Activated B cell treated with CpG ODN at 0.5 μM for 24 hours (primary cell): ENCODE results near the gene OPA1. TPM values are rescaled to one million over a fixed set of nuclear protein-coding genes. Genes with fewer than 3 reads are reported as not detected.

Source experiments
- ATAC-seq: fragments of 200-7000 bp; cut with Tn5 transposase; one replicate; pipeline ENCODE4 v1.10.0; 2021; ENCODE audit warnings: low read depth, mild to moderate bottlenecking, moderate library complexity
- CTCF ChIA-PET: fragments of 350-600 bp; sonication (Branson Sonifier 250); formaldehyde crosslinking; loops from one replicate; lab custom pipeline; 2021; ENCODE audit warnings: antibody characterized with exemption; lab: Charles Lee
- POLR2A ChIA-PET: fragments of 350-600 bp; sonication (Branson Sonifier 250); formaldehyde crosslinking; loops from one replicate; lab custom pipeline; 2021; ENCODE audit warnings: antibody characterized with exemption; lab: Charles Lee
- DNase-seq: peaks from one replicate; pipeline ENCODE4 v3.0.0; 2022
- H3K27ac Mint-ChIP-seq: one replicate; pipeline ENCODE4 v1.8.0; 2020; ENCODE audit warnings: mixed read lengths
- H3K27me3 Mint-ChIP-seq: one replicate; pipeline ENCODE4 v1.8.0; 2021; ENCODE audit warnings: mixed read lengths
- H3K36me3 Mint-ChIP-seq: one replicate; pipeline ENCODE4 v1.8.0; 2021; ENCODE audit warnings: low read depth, mixed read lengths
- H3K4me1 Mint-ChIP-seq: one replicate; pipeline ENCODE4 v1.8.0; 2021; ENCODE audit warnings: mixed read lengths
- H3K4me3 Mint-ChIP-seq: one replicate; pipeline ENCODE4 v1.8.0; 2020; ENCODE audit warnings: mild to moderate bottlenecking, mixed read lengths
- H3K9me3 Mint-ChIP-seq: one replicate; pipeline ENCODE4 v1.8.0; 2020; ENCODE audit warnings: mixed read lengths
- intact Hi-C: fragments of 100-400 bp; cut with micrococcal nuclease; formaldehyde crosslinking; loops from one replicate; pipeline ENCODE4 v1.15.1; 2024
- total RNA-seq: library from RNA; stranded (reverse); gene quantifications from 2 replicates; pipeline ENCODE4 v1.2.3, GENCODE V29; 2022
- TF ChIP-seq, protein P1 (sequence below): fragments of 200-600 bp; IDR thresholded peaks from one replicate; pipeline ENCODE4 v1.8.0; 2022; ENCODE audit warnings: antibody characterized with exemption, mild to moderate bottlenecking

The OPA1 gene
- total RNA-seq, 1 donor from 2014 or later: 80.6 TPM

DNA sequence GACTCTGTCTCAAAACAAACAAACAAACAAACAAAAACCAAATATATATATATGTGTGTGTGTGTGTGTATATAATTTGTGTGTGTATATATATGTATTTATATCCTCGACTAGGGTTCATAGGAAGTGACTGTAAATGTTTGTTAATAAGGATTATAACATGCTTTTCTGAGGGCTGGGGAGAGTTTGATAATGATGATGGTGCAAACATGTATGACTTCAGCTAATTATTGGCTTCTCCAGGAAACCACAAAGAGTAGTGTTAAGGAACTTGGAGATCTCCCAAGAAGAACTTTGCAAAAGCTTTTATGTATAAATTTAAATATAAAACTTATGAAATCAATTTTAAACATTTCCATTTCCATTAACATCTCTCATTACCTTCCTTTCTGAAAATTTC is 3.9 kb upstream of the OPA1 start:
- peaks cover 24% of the 10 kb centered on the region for H3K4me1 Mint-ChIP-seq
- peaks cover 12% of the 10 kb centered on the region for H3K36me3 Mint-ChIP-seq
- H3K4me3 Mint-ChIP-seq: no peak overlapping the region
- ATAC-seq (no peak), DNase-seq (no peak)
- intact Hi-C loops: no loop called here
- POLR2A ChIA-PET: no interaction called here
- TF ChIP-seq, protein P1, sequence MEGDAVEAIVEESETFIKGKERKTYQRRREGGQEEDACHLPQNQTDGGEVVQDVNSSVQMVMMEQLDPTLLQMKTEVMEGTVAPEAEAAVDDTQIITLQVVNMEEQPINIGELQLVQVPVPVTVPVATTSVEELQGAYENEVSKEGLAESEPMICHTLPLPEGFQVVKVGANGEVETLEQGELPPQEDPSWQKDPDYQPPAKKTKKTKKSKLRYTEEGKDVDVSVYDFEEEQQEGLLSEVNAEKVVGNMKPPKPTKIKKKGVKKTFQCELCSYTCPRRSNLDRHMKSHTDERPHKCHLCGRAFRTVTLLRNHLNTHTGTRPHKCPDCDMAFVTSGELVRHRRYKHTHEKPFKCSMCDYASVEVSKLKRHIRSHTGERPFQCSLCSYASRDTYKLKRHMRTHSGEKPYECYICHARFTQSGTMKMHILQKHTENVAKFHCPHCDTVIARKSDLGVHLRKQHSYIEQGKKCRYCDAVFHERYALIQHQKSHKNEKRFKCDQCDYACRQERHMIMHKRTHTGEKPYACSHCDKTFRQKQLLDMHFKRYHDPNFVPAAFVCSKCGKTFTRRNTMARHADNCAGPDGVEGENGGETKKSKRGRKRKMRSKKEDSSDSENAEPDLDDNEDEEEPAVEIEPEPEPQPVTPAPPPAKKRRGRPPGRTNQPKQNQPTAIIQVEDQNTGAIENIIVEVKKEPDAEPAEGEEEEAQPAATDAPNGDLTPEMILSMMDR: no peak
- H3K9me3 Mint-ChIP-seq: no peaks in the 10 kb centered on the region
- no peak overlapping the region for H3K27ac Mint-ChIP-seq
- CTCF ChIA-PET: no interaction called here
- H3K27me3 Mint-ChIP-seq: no peaks in the 10 kb centered on the region

GRCh38 chr3:193589616-193590015 is 3.4 kb upstream of the OPA1 start:
- H3K36me3 Mint-ChIP-seq: peaks cover 12% of the 10 kb centered on the region
- no peak for DNase-seq
- intact Hi-C loops: loop anchor here (5.0 kb wide), 1 partner anchor 1953 kb away; the partner anchor contains the start of gene PPP1R2
- H3K27me3 Mint-ChIP-seq: no peaks in the 10 kb centered on the region
- no peak for ATAC-seq
- H3K9me3 Mint-ChIP-seq: no peaks in the 10 kb centered on the region
- ChIA-PET POLR2A (no interaction called here), CTCF (no interaction called here)
- no peak overlapping the region for H3K27ac Mint-ChIP-seq
- H3K4me1 Mint-ChIP-seq: peaks cover 29% of the 10 kb centered on the region
- H3K4me3 Mint-ChIP-seq: no peak overlapping the region
- TF ChIP-seq, protein P1: no peak

DNA sequence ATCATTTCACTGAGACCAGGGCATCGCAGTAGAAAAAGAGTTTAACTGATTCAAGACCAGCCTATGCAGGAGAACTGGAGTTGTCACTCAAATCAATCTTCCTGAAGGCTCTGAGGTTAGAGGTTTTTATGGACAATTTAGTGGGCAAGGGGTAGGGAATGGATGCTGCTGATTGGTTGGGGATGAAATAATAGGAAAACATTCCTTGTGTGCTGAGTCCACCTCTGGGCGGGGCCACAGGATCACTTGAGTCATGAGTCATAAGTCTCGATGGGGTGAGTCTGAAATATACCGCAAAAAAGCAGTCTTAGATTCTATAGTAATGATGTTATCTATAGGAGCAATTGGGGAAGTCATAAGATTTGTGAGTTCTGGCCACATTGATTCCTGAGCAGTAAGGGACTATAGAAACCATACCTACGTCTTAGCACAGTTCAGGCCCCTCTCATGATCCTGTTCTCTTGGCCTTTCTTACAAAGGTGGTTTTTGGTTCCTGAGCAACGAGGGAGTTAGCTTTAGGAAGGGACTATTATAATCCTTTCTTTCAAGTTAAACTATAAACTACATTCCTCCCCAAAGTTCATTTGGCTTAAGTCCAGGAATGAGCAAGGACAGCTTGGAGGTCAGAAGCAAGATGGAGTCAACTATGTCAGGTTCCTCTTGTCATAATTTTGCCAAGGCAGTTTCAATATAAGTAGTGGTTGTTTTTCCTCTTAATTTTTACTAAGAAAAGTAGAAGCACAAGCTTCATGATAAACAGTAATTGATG is 2.7 kb upstream of the OPA1 start:
- Mint-ChIP-seq H3K36me3 (peaks cover 12% of the 10 kb centered on the region), H3K9me3 (no peaks in the 10 kb centered on the region), H3K4me1 (peaks cover 34% of the 10 kb centered on the region), H3K27ac (no peak overlapping the region), H3K4me3 (no peak overlapping the region), H3K27me3 (no peaks in the 10 kb centered on the region)
- intact Hi-C loops: loop anchor here (5.0 kb wide), 1 partner anchor 1952 kb away; the partner anchor contains the start of gene PPP1R2
- TF ChIP-seq, protein P1: no peak
- ChIA-PET POLR2A (no interaction called here), CTCF (no interaction called here)
- DNase-seq (no peak), ATAC-seq (no peak)

GRCh38 chr3:193593668-193594030 is 641 bp downstream of the OPA1 start:
- DNase-seq (no peak), ATAC-seq (peak; percentile 20)
- peaks cover 52% of the 10 kb centered on the region for H3K4me1 Mint-ChIP-seq
- ChIA-PET CTCF (no interaction called here), POLR2A (no interaction called here)
- H3K9me3 Mint-ChIP-seq: no peaks in the 10 kb centered on the region
- peaks cover 31% of the 10 kb centered on the region for H3K36me3 Mint-ChIP-seq
- H3K4me3 Mint-ChIP-seq: peak overlapping the region; percentile 94
- intact Hi-C loops: loop anchor here (1.0 to 5.0 kb wide), 3 partner anchors 13 to 1949 kb away; partner anchors contain the start of gene PPP1R2
- no peaks in the 10 kb centered on the region for H3K27me3 Mint-ChIP-seq
- peak overlapping the region; percentile 89 for H3K27ac Mint-ChIP-seq
- TF ChIP-seq, protein P1: no peak

GRCh38 chr3:193594946-193595689 is 2.1 kb downstream of the OPA1 start:
- POLR2A ChIA-PET: interaction anchor here (0.6 kb wide), 1 partner anchor 95 kb away, joined by 3 read pairs; no protein-coding TSS in a partner anchor

More at GRCh38 chr3:193594946-193595689, 2.1 kb downstream of the OPA1 start:
- TF ChIP-seq, protein P1: no peak
- peak overlapping the region; percentile 94 for H3K4me3 Mint-ChIP-seq
- H3K36me3 Mint-ChIP-seq: peaks cover 42% of the 10 kb centered on the region
- H3K27ac Mint-ChIP-seq: no peak overlapping the region
- intact Hi-C loops: loop anchor here (5.0 kb wide), 1 partner anchor 1947 kb away; the partner anchor contains the start of gene PPP1R2
- CTCF ChIA-PET: no interaction called here
- DNase-seq: no peak
- H3K27me3 Mint-ChIP-seq: no peaks in the 10 kb centered on the region
- no peak for ATAC-seq
- H3K9me3 Mint-ChIP-seq: no peaks in the 10 kb centered on the region
- H3K4me1 Mint-ChIP-seq: peaks cover 55% of the 10 kb centered on the region
